PFSK-1 (cell line): ENCODE measurements around the gene TAS2R46.

Experiments used
- POLR2AphosphoS5 ChIP-seq: IDR thresholded peaks from 2 replicates; pipeline ENCODE4 v1.6.1; 2012; ENCODE audit warnings: low read depth, mild to moderate bottlenecking, control low read depth, low read length, moderate library complexity
- SIN3A ChIP-seq: IDR thresholded peaks from 2 replicates; pipeline ENCODE4 v1.6.1; 2012; ENCODE audit warnings: mild to moderate bottlenecking, low read length, moderate library complexity, borderline replicate concordance; ENCODE audit not compliant: insufficient read depth
- TF ChIP-seq, protein P1 (sequence below), 2 experiments: IDR thresholded peaks; 2 replicates each; pipeline versions ENCODE4 v1.6.1 to v1.8.0; 2011 to 2012; ENCODE audit warnings: low read depth in 2 of 2, low read length in 2 of 2, control low read depth in 1 of 2, inconsistent platforms in 1 of 2, mild to moderate bottlenecking in 1 of 2, moderate library complexity in 1 of 2; ENCODE audit not compliant: insufficient read depth in 1 of 2

DNA sequence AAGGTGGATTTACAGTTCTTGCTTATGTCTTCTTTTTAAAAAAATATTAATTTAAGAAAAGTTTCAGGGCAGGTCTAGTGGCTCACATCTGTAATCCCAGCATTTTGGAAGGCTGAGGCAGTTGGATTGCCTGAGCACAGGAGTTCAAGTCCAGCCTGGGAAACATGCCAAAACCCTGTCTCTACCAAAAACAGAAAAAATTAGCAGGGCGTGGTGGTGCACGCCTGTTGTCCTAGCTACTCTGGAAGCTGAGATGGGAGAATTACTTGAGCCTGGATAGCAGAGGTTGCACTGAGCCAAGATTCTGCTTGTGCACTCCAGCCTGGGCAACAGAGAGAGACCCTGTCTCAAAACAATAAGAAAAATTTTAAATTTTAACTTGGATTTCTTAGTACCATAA lies 5.4 kb upstream of the TAS2R46 start:
- no peak for TF ChIP-seq SIN3A
- no peak for TF ChIP-seq POLR2AphosphoS5
- TF ChIP-seq, protein P1, sequence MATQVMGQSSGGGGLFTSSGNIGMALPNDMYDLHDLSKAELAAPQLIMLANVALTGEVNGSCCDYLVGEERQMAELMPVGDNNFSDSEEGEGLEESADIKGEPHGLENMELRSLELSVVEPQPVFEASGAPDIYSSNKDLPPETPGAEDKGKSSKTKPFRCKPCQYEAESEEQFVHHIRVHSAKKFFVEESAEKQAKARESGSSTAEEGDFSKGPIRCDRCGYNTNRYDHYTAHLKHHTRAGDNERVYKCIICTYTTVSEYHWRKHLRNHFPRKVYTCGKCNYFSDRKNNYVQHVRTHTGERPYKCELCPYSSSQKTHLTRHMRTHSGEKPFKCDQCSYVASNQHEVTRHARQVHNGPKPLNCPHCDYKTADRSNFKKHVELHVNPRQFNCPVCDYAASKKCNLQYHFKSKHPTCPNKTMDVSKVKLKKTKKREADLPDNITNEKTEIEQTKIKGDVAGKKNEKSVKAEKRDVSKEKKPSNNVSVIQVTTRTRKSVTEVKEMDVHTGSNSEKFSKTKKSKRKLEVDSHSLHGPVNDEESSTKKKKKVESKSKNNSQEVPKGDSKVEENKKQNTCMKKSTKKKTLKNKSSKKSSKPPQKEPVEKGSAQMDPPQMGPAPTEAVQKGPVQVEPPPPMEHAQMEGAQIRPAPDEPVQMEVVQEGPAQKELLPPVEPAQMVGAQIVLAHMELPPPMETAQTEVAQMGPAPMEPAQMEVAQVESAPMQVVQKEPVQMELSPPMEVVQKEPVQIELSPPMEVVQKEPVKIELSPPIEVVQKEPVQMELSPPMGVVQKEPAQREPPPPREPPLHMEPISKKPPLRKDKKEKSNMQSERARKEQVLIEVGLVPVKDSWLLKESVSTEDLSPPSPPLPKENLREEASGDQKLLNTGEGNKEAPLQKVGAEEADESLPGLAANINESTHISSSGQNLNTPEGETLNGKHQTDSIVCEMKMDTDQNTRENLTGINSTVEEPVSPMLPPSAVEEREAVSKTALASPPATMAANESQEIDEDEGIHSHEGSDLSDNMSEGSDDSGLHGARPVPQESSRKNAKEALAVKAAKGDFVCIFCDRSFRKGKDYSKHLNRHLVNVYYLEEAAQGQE (IDR thresholded peaks at IDR 0.05; ENCODE audit: insufficient read depth in 1 of 2, low read depth in 2 of 2, low read length in 2 of 2), result no peak
